H1 (cell line): ENCODE data around the gene SMLR1. TPM values are rescaled to one million over a fixed set of nuclear protein-coding genes. Genes with fewer than 3 reads are reported as not detected.

Source experiments
- CTCF ChIA-PET: fragments of 300-600 bp; sonication (Branson Sonifier 250); formaldehyde crosslinking; loops from one replicate; lab custom pipeline; 2021; ENCODE audit not compliant: partially characterized antibody; lab: Charles Lee
- POLR2A ChIA-PET: fragments of 300-600 bp; sonication (Branson Sonifier 250); formaldehyde crosslinking; loops from one replicate; lab custom pipeline; 2021; ENCODE audit warnings: inconsistent platforms; ENCODE audit not compliant: partially characterized antibody; lab: Charles Lee
- DNase-seq, 2 experiments: peaks; one replicate each; pipeline versions ENCODE4 v3.0.0 to v3.0.0-alpha.2; 2010 to 2022; ENCODE audit warnings: low spot score in 2 of 2, low read depth in 1 of 2, mixed read lengths in 1 of 2
- FAIRE-seq: peaks from 2 replicates; lab custom pipeline; 2011; peaks lifted over from hg19 to GRCh38; lab: Jason Lieb, UNC
- H2AFZ ChIP-seq: 2 replicates; pipeline ENCODE4 v1.8.1; 2012; ENCODE audit warnings: low read length, inconsistent platforms
- H2AK5ac ChIP-seq: 2 replicates; pipeline ENCODE4 v1.6.1; 2013; ENCODE audit warnings: low read depth, low read length
- H2BK120ac ChIP-seq: replicated peaks from 2 replicates; pipeline ENCODE3; 2013; ENCODE audit warnings: low read depth, low read length, inconsistent platforms
- H2BK12ac ChIP-seq: 2 replicates; pipeline ENCODE4 v1.6.1; 2013; ENCODE audit warnings: low read depth, low read length
- H2BK15ac ChIP-seq: 2 replicates; pipeline ENCODE4 v1.6.1; 2013; ENCODE audit warnings: low read length
- H2BK20ac ChIP-seq: 2 replicates; pipeline ENCODE4 v1.6.1; 2013; ENCODE audit warnings: low read length
- H2BK5ac ChIP-seq: 2 replicates; pipeline ENCODE4 v1.6.1; 2013; ENCODE audit warnings: low read depth, low read length
- H3K14ac ChIP-seq: 2 replicates; pipeline ENCODE4 v1.6.1; 2013; ENCODE audit warnings: inconsistent platforms; ENCODE audit not compliant: insufficient read length
- H3K18ac ChIP-seq: 2 replicates; pipeline ENCODE4 v1.6.1; 2013; ENCODE audit warnings: low read length; ENCODE audit errors: extremely low read depth
- H3K23ac ChIP-seq: 2 replicates; pipeline ENCODE4 v1.6.1; 2013; ENCODE audit warnings: inconsistent platforms; ENCODE audit not compliant: insufficient read length
- H3K23me2 ChIP-seq: 2 replicates; pipeline ENCODE4 v1.6.1; 2013; ENCODE audit warnings: low read depth, low read length
- H3K27ac ChIP-seq: 2 replicates; pipeline ENCODE4 v1.6.1; 2011; ENCODE audit warnings: low read depth, low read length, inconsistent platforms
- H3K27me3 ChIP-seq, 4 experiments: replicated peaks in 1 of 4; 1 replicate in 1 of 4; 2 replicates in 3 of 4; pipeline versions ENCODE4 v1.6.1 to v1.8.1; 2011 to 2013; ENCODE audit warnings: low read length in 3 of 4, mild to moderate bottlenecking in 3 of 4, inconsistent platforms in 2 of 4, mixed read lengths in 2 of 4, moderate library complexity in 1 of 4; ENCODE audit not compliant: control insufficient read depth in 3 of 4, insufficient read depth in 3 of 4; ENCODE audit errors: extremely low read depth in 1 of 4
- H3K36me3 ChIP-seq, 4 experiments: 2 replicates each; pipeline versions ENCODE4 v1.6.1 to v1.8.1; 2011 to 2013; ENCODE audit warnings: mild to moderate bottlenecking in 4 of 4, low read length in 3 of 4, moderate library complexity in 2 of 4, control low read depth in 1 of 4, inconsistent platforms in 1 of 4; ENCODE audit not compliant: insufficient read depth in 4 of 4, control insufficient read depth in 2 of 4
- H3K4ac ChIP-seq: replicated peaks from 2 replicates; pipeline ENCODE3; 2013; ENCODE audit warnings: low read length, low read depth, mixed read lengths, inconsistent platforms; ENCODE audit not compliant: insufficient read length
- H3K4me1 ChIP-seq, 4 experiments: replicated peaks in 1 of 4; 1 replicate in 1 of 4; 2 replicates in 3 of 4; pipeline versions ENCODE4 v1.6.1 to v1.8.1; 2011 to 2013; ENCODE audit warnings: low read length in 3 of 4, inconsistent platforms in 2 of 4, mixed read lengths in 1 of 4; ENCODE audit not compliant: insufficient read depth in 4 of 4, control insufficient read depth in 3 of 4
- H3K4me2 ChIP-seq, 2 experiments: 2 replicates each; pipeline versions ENCODE4 v1.6.1 to v1.8.1; 2011 to 2013; ENCODE audit warnings: low read depth in 2 of 2, low read length in 2 of 2, control low read depth in 1 of 2, inconsistent platforms in 1 of 2, mild to moderate bottlenecking in 1 of 2; ENCODE audit not compliant: insufficient read depth in 1 of 2
- H3K4me3 ChIP-seq, 4 experiments: fragments of 200-600, 300-600 bp in 1 of 4; sonication (generic), shearing (Covaris generic), sonication (Bioruptor Twin) in 1 of 4; 2 replicates each; pipeline versions ENCODE4 v1.5.1 to v1.8.1; 2011 to 2016; ENCODE audit warnings: low read length in 4 of 4, low read depth in 3 of 4, control low read depth in 2 of 4, inconsistent platforms in 2 of 4, mild to moderate bottlenecking in 2 of 4, mixed read lengths in 1 of 4, moderate library complexity in 1 of 4; ENCODE audit not compliant: insufficient read depth in 2 of 4; ENCODE audit errors: extremely low read depth in 1 of 4
- H3K56ac ChIP-seq: replicated peaks from 2 replicates; pipeline ENCODE3; 2013; ENCODE audit warnings: low read depth, mild to moderate bottlenecking, mixed read lengths, low read length, inconsistent platforms; ENCODE audit not compliant: insufficient read length
- H3K79me1 ChIP-seq: 2 replicates; pipeline ENCODE4 v1.6.1; 2013; ENCODE audit warnings: low read depth, low read length, control low read depth
- H3K79me2 ChIP-seq, 2 experiments: 2 replicates each; pipeline versions ENCODE4 v1.6.1 to v1.8.1; 2012 to 2013; ENCODE audit warnings: low read length in 2 of 2, mild to moderate bottlenecking in 2 of 2, inconsistent platforms in 1 of 2; ENCODE audit not compliant: insufficient read depth in 2 of 2, control insufficient read depth in 1 of 2
- H3K9ac ChIP-seq, 4 experiments: replicated peaks in 1 of 4; 1 replicate in 1 of 4; 2 replicates in 3 of 4; pipeline versions ENCODE4 v1.6.1 to v1.8.1; 2011 to 2013; ENCODE audit warnings: low read depth in 3 of 4, low read length in 3 of 4, control low read depth in 2 of 4, mild to moderate bottlenecking in 2 of 4, moderate library complexity in 2 of 4, inconsistent platforms in 1 of 4; ENCODE audit errors: extremely low read depth in 1 of 4
- H3K9me3 ChIP-seq, 2 experiments: 2 replicates each; pipeline versions ENCODE4 v1.6.1 to v1.8.1; 2012 to 2013; ENCODE audit warnings: mild to moderate bottlenecking in 2 of 2, moderate library complexity in 2 of 2, control low read depth in 1 of 2, inconsistent platforms in 1 of 2, low read depth in 1 of 2, low read length in 1 of 2, mixed read lengths in 1 of 2; ENCODE audit not compliant: insufficient read depth in 2 of 2
- H4K20me1 ChIP-seq, 2 experiments: replicated peaks in 1 of 2; 2 replicates each; pipeline versions ENCODE3 to v1.8.1; 2011 to 2013; ENCODE audit warnings: inconsistent platforms in 2 of 2, low read length in 2 of 2, mild to moderate bottlenecking in 1 of 2; ENCODE audit not compliant: insufficient read depth in 2 of 2, control insufficient read depth in 1 of 2
- H4K5ac ChIP-seq: 2 replicates; pipeline ENCODE4 v1.6.1; 2013; ENCODE audit warnings: low read length, low read depth, mixed read lengths, inconsistent platforms; ENCODE audit not compliant: insufficient read length
- H4K8ac ChIP-seq: 2 replicates; pipeline ENCODE4 v1.8.0; 2013; ENCODE audit warnings: mild to moderate bottlenecking, moderate library complexity, low read length, inconsistent platforms; ENCODE audit not compliant: insufficient read depth; ENCODE audit errors: extremely low read depth
- H4K91ac ChIP-seq: replicated peaks from 2 replicates; pipeline ENCODE3; 2013; ENCODE audit warnings: low read length, mixed read lengths, inconsistent platforms; ENCODE audit not compliant: insufficient read length
- GABPA ChIP-seq: IDR thresholded peaks from 2 replicates; pipeline ENCODE4 v1.6.1; 2011; ENCODE audit warnings: mild to moderate bottlenecking, low read length, moderate library complexity, borderline replicate concordance; ENCODE audit not compliant: insufficient read depth
- PHF8 ChIP-seq: fragments of 200-600 bp; sonication (generic); conservative IDR thresholded peaks from 2 replicates; pipeline ENCODE4 v1.7.1; 2012; ENCODE audit warnings: low read depth, mild to moderate bottlenecking, inconsistent platforms, low read length, moderate library complexity
- WGBS, 2 experiments: shearing (Covaris generic) in 1 of 2; methylation state at CpG; one replicate each; pipeline versions ENCODE4 v1.1.6 to v1.1.7; 2013 to 2015; ENCODE audit warnings: low lambda C conversion rate in 2 of 2, mixed read lengths in 2 of 2, inconsistent platforms in 1 of 2, low coverage in 1 of 2, missing lambda C conversion rate in 1 of 2; ENCODE audit not compliant: insufficient replicate concordance in 2 of 2, insufficient coverage in 1 of 2, insufficient read length in 1 of 2; ENCODE audit errors: extremely low coverage in 1 of 2, missing lambda C conversion rate in 1 of 2; 5-methylcytosine and 5-hydroxymethylcytosine counted together
- polyA plus RNA-seq, 7 experiments: library from polyadenylated mRNA; depleted of rRNA in 3 of 7; stranded (reverse) in 5 of 7; unstranded in 2 of 7; fragments of >200 nt in 5 of 7; fragments of 200-250 nt in 2 of 7; gene quantifications; 1 replicate in 5 of 7; 2 replicates in 1 of 7; 4 replicates in 1 of 7; pipeline versions ENCODE4 v1.2.1 to v1.2.3, GENCODE V29; 2011 to 2013; ENCODE audit warnings: missing spikeins in 2 of 7, mixed read lengths in 2 of 7
- total RNA-seq: library from RNA; stranded (reverse); fragmentation: NEBNext Ultra II Directional; extraction: Animal tissue kit (Norgen Biotek cat#: 25700); gene quantifications from 2 replicates; pipeline ENCODE4 v1.2.1, GENCODE V29; 2021

The SMLR1 gene
- total and polyA plus RNA-seq, 2 of the 8 experiments (the other 6 are each of a cell fraction or from before 2014, with no cell fraction given) = not detected

DNA sequence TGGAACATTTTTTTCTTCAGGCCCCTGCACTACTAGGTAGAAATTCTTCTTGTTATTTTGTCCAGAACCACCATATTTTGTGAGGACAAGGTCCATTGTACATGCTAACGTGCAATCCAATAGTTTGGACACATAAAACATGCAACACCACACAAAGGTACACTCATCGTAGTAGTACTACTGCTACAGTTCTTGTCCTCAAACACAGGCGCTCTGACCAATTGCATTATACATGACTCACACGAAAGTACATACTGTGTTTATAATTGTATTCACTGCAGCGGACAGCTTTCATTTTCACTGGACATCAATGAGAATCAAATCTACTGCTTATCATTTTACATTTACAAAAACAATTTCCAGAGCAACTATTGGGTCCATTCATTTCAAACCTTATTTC, 15.3 kb upstream of the SMLR1 start:
- FAIRE-seq (no peak), DNase-seq (no peak)
- no peak overlapping the region for H3K27ac ChIP-seq
- H3K23me2 ChIP-seq = no peaks in the 10 kb centered on the region
- peaks cover 0 to 1% (median 0%) of the 10 kb centered on the region in 4 experiments; a peak in 1 of 7 replicates for H3K27me3 ChIP-seq
- H3K4ac ChIP-seq = no peak overlapping the region
- H3K4me3 ChIP-seq = no peak overlapping the region
- H2BK15ac ChIP-seq = no peak overlapping the region
- CTCF ChIA-PET = interaction anchor here (0.8 to 1.7 kb wide), 3 partner anchors 23 to 60 kb away, joined by 3 to 5 read pairs (median 3); no protein-coding TSS in a partner anchor
- no peaks in the 10 kb centered on the region for H3K4me1 ChIP-seq
- H2BK120ac ChIP-seq = no peak overlapping the region
- no peak overlapping the region for H3K56ac ChIP-seq
- no peak overlapping the region for H4K8ac ChIP-seq
- TF ChIP-seq PHF8 = no peak
- TF ChIP-seq GABPA = no peak
- 96% methylated on average over 5 of the region's 5 CpGs; no CpG with 5 or more reads in 1 of the 2 experiments for WGBS, 2 experiments
- no peaks in the 10 kb centered on the region for H4K20me1 ChIP-seq
- no peak overlapping the region for H3K14ac ChIP-seq
- H2AFZ ChIP-seq = no peak overlapping the region
- no peak overlapping the region for H3K4me2 ChIP-seq
- H2BK5ac ChIP-seq = no peak overlapping the region
- H2BK20ac ChIP-seq = no peak overlapping the region
- H2BK12ac ChIP-seq = no peak overlapping the region
- H3K36me3 ChIP-seq = no peaks in the 10 kb centered on the region
- H4K5ac ChIP-seq = no peak overlapping the region
- no peaks in the 10 kb centered on the region for H3K79me2 ChIP-seq
- H3K9ac ChIP-seq = no peak overlapping the region
- no peak overlapping the region for H2AK5ac ChIP-seq
- H3K23ac ChIP-seq = no peak overlapping the region
- POLR2A ChIA-PET = no interaction called here
- H4K91ac ChIP-seq = no peak overlapping the region
- no peak overlapping the region for H3K18ac ChIP-seq
- H3K9me3 ChIP-seq = no peaks in the 10 kb centered on the region
- no peaks in the 10 kb centered on the region for H3K79me1 ChIP-seq
